Thyroid gland (tissue), 4 donors: ENCODE measurements around the gene SUGP2.

Source experiments
- CTCF ChIP-seq, 6 experiments: fragments of 200-600 bp in 3 of 6; fragments of 450-650 bp in 3 of 6; sonication (generic) in 3 of 6; IDR thresholded peaks; one replicate each; pipeline ENCODE4 v1.5.1; 2016 to 2019; ENCODE audit warnings: antibody characterized with exemption in 6 of 6, mild to moderate bottlenecking in 2 of 6, inconsistent platforms in 1 of 6, moderate library complexity in 1 of 6
- POLR2A ChIP-seq, 2 donors: fragments of 450-650 bp; IDR thresholded peaks; one replicate each; pipeline ENCODE4 v1.6.1; 2017; ENCODE audit warnings: antibody characterized with exemption in 2 of 2, mild to moderate bottlenecking in 2 of 2, moderate library complexity in 1 of 2

GRCh38 chr19:18978616-18979015 lies 54.7 kb downstream of the SUGP2 start:
- TF ChIP-seq POLR2A (IDR thresholded peaks at IDR 0.05): no peak
- no peak for TF ChIP-seq CTCF (IDR thresholded peaks at IDR 0.05)
